DND-41 (cell line): Measurements from ENCODE around the gene POLR2E.

ENCODE experiments used
- CTCF ChIP-seq: IDR thresholded peaks from 2 replicates; pipeline ENCODE4 v1.5.1; 2012; ENCODE audit warnings: borderline replicate concordance, low read length, moderate library complexity, mild to moderate bottlenecking; ENCODE audit not compliant: poor library complexity, severe bottlenecking; ENCODE audit errors: extremely low read depth
- EZH2 ChIP-seq: IDR thresholded peaks from 3 replicates; pipeline ENCODE4 v1.6.1; 2012; ENCODE audit warnings: borderline replicate concordance, low read depth, mild to moderate bottlenecking, moderate library complexity, low read length, inconsistent platforms; ENCODE audit not compliant: severe bottlenecking

- no peak for TF ChIP-seq EZH2
- TF ChIP-seq CTCF, result no peak
These were observed 28.9 kb upstream of the POLR2E start for GRCh38 chr19:1123885-1124677.
